HepG2 (cell line): ENCODE results near the gene WDR91. TPM values are rescaled to one million over a fixed set of nuclear protein-coding genes. Genes with fewer than 3 reads are reported as not detected.
A peak's percentile ranks its signal among the peaks of the same experiment; 100 is the strongest.

Source experiments
- ATAC-seq: fragments of 200-7000 bp; cut with Tn5 transposase; 3 replicates; pipeline ENCODE4 v1.9.1; 2020; ENCODE audit warnings: mild to moderate bottlenecking, moderate library complexity
- BruUV-seq: library from RNA; stranded (reverse); fragments of 400-500 nt; replicated peaks from 2 replicates; lab custom pipeline; 2021; lab: Mats Ljungman, UMichigan
- CTCF ChIA-PET: fragments of 300-600 bp; formaldehyde crosslinking; extraction: SDS; loops from one replicate; lab custom pipeline; 2021; ENCODE audit warnings: low total read pairs, inconsistent platforms, low intra/inter-chr PET ratio; lab: Yijun Ruan, JAX
- POLR2A ChIA-PET: fragments of 350-600 bp; sonication (Branson Sonifier 250); formaldehyde crosslinking; loops from one replicate; lab custom pipeline; 2020; ENCODE audit warnings: antibody characterized with exemption, inconsistent platforms; lab: Yijun Ruan, JAX
- DNase-seq: peaks from one replicate; pipeline ENCODE4 v3.0.0-alpha.2; 2015; ENCODE audit warnings: low spot score
- FAIRE-seq: peaks from 3 replicates; lab custom pipeline; 2011; peaks lifted over from hg19 to GRCh38; lab: Jason Lieb, UNC
- H2AFZ ChIP-seq: one replicate; pipeline ENCODE4 v1.6.1; 2011; ENCODE audit warnings: low read length, inconsistent platforms
- H3K27ac ChIP-seq: fragments of 300-600 bp; 3 replicates; pipeline ENCODE4 v1.8.0; 2011; ENCODE audit warnings: mixed run types, mild to moderate bottlenecking, mixed read lengths, low read length, inconsistent platforms; ENCODE audit not compliant: insufficient read depth; ENCODE audit errors: extremely low read length
- H3K27me3 ChIP-seq, 2 experiments: fragments of 200-600 bp in 1 of 2; 2 replicates in 1 of 2; 3 replicates in 1 of 2; pipeline versions ENCODE4 v1.6.0 to v1.8.0; 2011; ENCODE audit warnings: low read length in 2 of 2, mild to moderate bottlenecking in 2 of 2, moderate library complexity in 2 of 2, inconsistent platforms in 1 of 2; ENCODE audit not compliant: insufficient read depth in 2 of 2, control insufficient read depth in 1 of 2
- H3K36me3 ChIP-seq, 2 experiments: fragments of 200-600 bp in 1 of 2; replicated peaks in 1 of 2; 2 replicates in 1 of 2; 3 replicates in 1 of 2; pipeline versions ENCODE4 v1.5.1 to v1.8.0; 2011; ENCODE audit warnings: low read length in 2 of 2, inconsistent platforms in 1 of 2; ENCODE audit not compliant: insufficient read depth in 2 of 2, control insufficient read depth in 1 of 2
- H3K4me1 ChIP-seq: 2 replicates; pipeline ENCODE4 v1.5.1; 2012; ENCODE audit warnings: low read length, inconsistent platforms; ENCODE audit not compliant: insufficient read depth
- H3K4me2 ChIP-seq: 2 replicates; pipeline ENCODE4 v1.6.0; 2011; ENCODE audit warnings: low read depth, low read length, inconsistent platforms
- H3K4me3 ChIP-seq, 3 experiments: fragments of 200-600 bp in 1 of 3; sonication (generic), shearing (Covaris generic) in 1 of 3; replicated peaks in 1 of 3; 2 replicates each; pipeline ENCODE4 v1.5.1; 2011 to 2016; ENCODE audit warnings: low read length in 3 of 3, inconsistent platforms in 2 of 3, low read depth in 2 of 3, mild to moderate bottlenecking in 2 of 3, control low read depth in 1 of 3, mixed read lengths in 1 of 3; ENCODE audit not compliant: insufficient read depth in 1 of 3
- H3K79me2 ChIP-seq: one replicate; pipeline ENCODE4 v1.6.1; 2011; ENCODE audit warnings: low read length, inconsistent platforms; ENCODE audit not compliant: insufficient read depth
- H3K9ac ChIP-seq: 2 replicates; pipeline ENCODE4 v1.6.0; 2011; ENCODE audit warnings: mild to moderate bottlenecking, low read depth, low read length, inconsistent platforms; ENCODE audit not compliant: insufficient read depth
- H3K9me3 ChIP-seq: 2 replicates; pipeline ENCODE4 v1.5.1; 2012; ENCODE audit warnings: mild to moderate bottlenecking, low read length
- H4K20me1 ChIP-seq: 2 replicates; pipeline ENCODE4 v1.6.0; 2011; ENCODE audit warnings: inconsistent platforms, mild to moderate bottlenecking, low read length, moderate library complexity; ENCODE audit not compliant: insufficient read depth
- AGO1 ChIP-seq: fragments of 200-400 bp; formaldehyde crosslinking; IDR thresholded peaks from 2 replicates; pipeline ENCODE4 v1.6.1; 2017; ENCODE audit warnings: mild to moderate bottlenecking, low read depth, low read length, moderate library complexity; ENCODE audit not compliant: poor library complexity, severe bottlenecking
- AGO2 ChIP-seq: fragments of 200-400 bp; formaldehyde crosslinking; optimal IDR thresholded peaks from 2 replicates; pipeline ENCODE3; 2017; ENCODE audit warnings: mild to moderate bottlenecking, low read depth, low read length, moderate library complexity
- NAIF1 ChIP-seq: sonication (generic); formaldehyde crosslinking; IDR thresholded peaks from 2 replicates; pipeline ENCODE4 v1.5.0; 2020; ENCODE audit warnings: mild to moderate bottlenecking, missing genetic modification reagents, borderline replicate concordance
- ONECUT2 ChIP-seq: sonication (generic); formaldehyde crosslinking; IDR thresholded peaks from 2 replicates; pipeline ENCODE4 v1.4.0; 2020; ENCODE audit warnings: missing genetic modification reagents
- PAF1 ChIP-seq: IDR thresholded peaks from 2 replicates; pipeline ENCODE4 v1.6.1; 2016; ENCODE audit warnings: missing genetic modification reagents, missing compliant biosample characterization
- POLR2AphosphoS2 ChIP-seq: IDR thresholded peaks from 2 replicates; pipeline ENCODE4 v1.6.1; 2011; ENCODE audit warnings: low read depth, low read length, improper control_type of control experiment
- POLR2G ChIP-seq: fragments of 200-400 bp; formaldehyde crosslinking; IDR thresholded peaks from 2 replicates; pipeline ENCODE4 v1.6.1; 2018; ENCODE audit warnings: mild to moderate bottlenecking, low read depth, low read length, moderate library complexity
- RBFOX2 ChIP-seq: fragments of 200-400 bp; formaldehyde crosslinking; IDR thresholded peaks from 2 replicates; pipeline ENCODE4 v1.6.1; 2017; ENCODE audit warnings: low read depth, mild to moderate bottlenecking, low read length
- ZBTB42 ChIP-seq: sonication (generic); formaldehyde crosslinking; IDR thresholded peaks from 2 replicates; pipeline ENCODE4 v1.5.0; 2020; ENCODE audit warnings: mild to moderate bottlenecking, missing genetic modification reagents
- WGBS: methylation state at CpG from one replicate; pipeline ENCODE4 v1.1.6; 2017; ENCODE audit warnings: low lambda C conversion rate; 5-methylcytosine and 5-hydroxymethylcytosine counted together
- in situ Hi-C: cut with HindIII; loops from 2 replicates; pipeline ENCODE4 v1.10.0; 2017; ENCODE audit warnings: low pct_unique_long_range_greater_than_20kb; ENCODE audit not compliant: extremely low pct_ligation_motif_present
- intact Hi-C: fragments of 100-400 bp; cut with micrococcal nuclease; formaldehyde crosslinking; loops from one replicate; pipeline ENCODE4 v1.10.0; 2022; ENCODE audit not compliant: unreplicated experiment
- polyA plus RNA-seq, 8 experiments: library from polyadenylated mRNA; depleted of rRNA in 3 of 8; stranded (reverse) in 7 of 8; unstranded in 1 of 8; fragments of >200 nt; fragmentation: Illumina TruSeq in 4 of 8; extraction: Trizol in 4 of 8; gene quantifications; 2 replicates each; pipeline versions ENCODE4 v1.2.1 to v1.2.3, GENCODE V29; 2011 to 2016; ENCODE audit warnings: low read depth in 4 of 8, missing spikeins in 1 of 8, mixed read lengths in 1 of 8; ENCODE audit not compliant: insufficient read depth in 1 of 8
- total RNA-seq, 5 experiments: library from RNA; depleted of rRNA; stranded (reverse); fragments of >200 nt; fragmentation: Illumina TruSeq; extraction: Trizol; gene quantifications; 2 replicates each; pipeline ENCODE4 v1.2.3, GENCODE V29; 2016; ENCODE audit warnings: low read depth in 1 of 5
- TF ChIP-seq, protein P1 (sequence below): sonication (generic); formaldehyde crosslinking; IDR thresholded peaks from 2 replicates; pipeline ENCODE4 v1.9.0; 2022; ENCODE audit warnings: low read depth, missing genetic modification reagents
- TF ChIP-seq, protein P2 (sequence below): sonication (generic); formaldehyde crosslinking; IDR thresholded peaks from 2 replicates; pipeline ENCODE4 v1.5.0; 2020; ENCODE audit warnings: mild to moderate bottlenecking, missing genetic modification reagents, borderline replicate concordance
- TF ChIP-seq, protein P3 (sequence below): sonication (generic); formaldehyde crosslinking; IDR thresholded peaks from 2 replicates; pipeline ENCODE4 v1.8.0; 2023; ENCODE audit warnings: mild to moderate bottlenecking, missing genetic modification reagents

Gene WDR91
- total and polyA plus RNA-seq, 2 of the 13 experiments (the other 11 are each of a cell fraction or from before 2014, with no cell fraction given), result 11.6 to 12.1 TPM

DNA sequence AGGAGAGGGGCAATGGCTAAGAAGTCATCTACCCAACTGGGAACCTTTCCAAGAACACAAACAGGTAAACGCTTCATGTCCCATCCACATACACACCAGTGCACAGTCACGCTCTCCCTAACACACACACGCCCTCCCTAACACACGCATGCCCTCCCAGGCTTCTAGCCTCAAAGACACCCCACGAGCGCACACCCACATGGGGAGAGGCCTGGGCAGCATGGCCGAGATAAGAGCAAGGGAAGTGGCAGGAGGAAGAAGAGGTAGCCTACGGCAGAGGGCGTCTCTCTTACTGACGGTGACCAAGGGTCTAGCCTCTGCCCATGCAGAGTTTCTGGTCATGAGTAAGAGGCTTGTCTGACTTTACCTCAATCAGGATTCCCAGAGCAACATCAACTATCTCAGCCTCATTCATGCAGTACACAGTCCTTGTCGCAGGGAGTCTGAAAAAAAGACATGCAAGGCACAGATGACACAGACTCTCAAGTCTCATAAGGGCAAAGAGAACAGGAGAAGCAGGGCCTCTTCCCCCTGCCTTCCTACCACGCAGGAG is 43.9 kb downstream of the WDR91 start (continued):
- TF ChIP-seq POLR2AphosphoS2, result peak; percentile 10; the same call in 1 of the 2 replicates
- TF ChIP-seq POLR2G, result peak; percentile 14
- TF ChIP-seq ONECUT2 (CRISPR knock-in tag), result no peak
- no peak for TF ChIP-seq NAIF1 (CRISPR knock-in tag)
- TF ChIP-seq, protein P1, sequence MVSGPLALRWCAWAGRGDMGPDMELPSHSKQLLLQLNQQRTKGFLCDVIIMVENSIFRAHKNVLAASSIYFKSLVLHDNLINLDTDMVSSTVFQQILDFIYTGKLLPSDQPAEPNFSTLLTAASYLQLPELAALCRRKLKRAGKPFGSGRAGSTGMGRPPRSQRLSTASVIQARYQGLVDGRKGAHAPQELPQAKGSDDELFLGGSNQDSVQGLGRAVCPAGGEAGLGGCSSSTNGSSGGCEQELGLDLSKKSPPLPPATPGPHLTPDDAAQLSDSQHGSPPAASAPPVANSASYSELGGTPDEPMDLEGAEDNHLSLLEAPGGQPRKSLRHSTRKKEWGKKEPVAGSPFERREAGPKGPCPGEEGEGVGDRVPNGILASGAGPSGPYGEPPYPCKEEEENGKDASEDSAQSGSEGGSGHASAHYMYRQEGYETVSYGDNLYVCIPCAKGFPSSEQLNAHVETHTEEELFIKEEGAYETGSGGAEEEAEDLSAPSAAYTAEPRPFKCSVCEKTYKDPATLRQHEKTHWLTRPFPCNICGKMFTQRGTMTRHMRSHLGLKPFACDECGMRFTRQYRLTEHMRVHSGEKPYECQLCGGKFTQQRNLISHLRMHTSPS (CRISPR knock-in tag), result 0 out of 2 replicates have a peak, but pooled peaks have one; percentile 31
- TF ChIP-seq PAF1, result peak; percentile 78; the same call in 1 of the 2 replicates
- no peak for TF ChIP-seq ZBTB42 (CRISPR knock-in tag)

DNA sequence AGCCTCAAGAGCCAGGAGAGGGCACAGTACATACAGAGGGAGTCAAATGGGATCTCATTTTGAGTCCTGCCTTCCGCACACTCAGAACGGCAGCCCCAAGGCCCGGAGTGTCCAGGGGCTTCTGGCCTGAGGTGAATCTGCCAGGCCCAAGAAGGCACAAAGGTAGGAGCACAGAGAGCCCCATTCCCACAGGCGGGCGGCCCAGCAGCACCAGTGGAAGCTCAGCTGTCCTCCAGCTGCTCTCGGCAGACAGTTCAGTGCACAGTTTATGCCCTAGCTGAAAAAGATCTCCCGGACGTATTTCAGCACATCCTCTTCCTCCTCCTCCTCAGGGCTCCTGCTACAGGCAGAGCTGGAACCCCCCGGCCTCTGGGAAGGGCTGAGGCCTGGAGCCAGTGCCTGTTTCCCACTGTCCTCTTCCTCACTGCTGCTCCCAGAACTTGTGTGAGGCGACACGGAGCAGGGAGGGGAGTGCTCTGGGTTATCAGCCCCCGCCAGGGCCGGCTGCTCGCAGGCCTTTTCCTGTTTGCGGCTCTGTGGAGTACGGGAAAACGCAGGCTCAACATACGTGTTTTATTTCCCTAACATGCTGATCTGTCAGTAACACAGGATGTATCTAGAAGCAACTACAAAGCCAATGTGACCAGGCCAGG is 44.9 kb downstream of the WDR91 start:
- Histone ChIP-seq H3K9ac (no peak overlapping the region), H3K4me3 (no peak overlapping the region), H4K20me1 (peaks cover 15% of the 10 kb centered on the region; the same call in 1 of the 2 replicates), H3K36me3 (peaks cover 6 to 50% of the 10 kb centered on the region in 2 experiments; a peak in 4 of 5 replicates), H3K27ac (no peak overlapping the region), H3K79me2 (peaks cover 34% of the 10 kb centered on the region), H2AFZ (no peak overlapping the region), H3K4me1 (peaks cover 37% of the 10 kb centered on the region), H3K27me3 (no peaks in the 10 kb centered on the region; a peak in 1 of 5 replicates), H3K4me2 (no peak overlapping the region), H3K9me3 (peaks cover 11% of the 10 kb centered on the region)
- DNase-seq (no peak), ATAC-seq (no peak), FAIRE-seq (no peak)
- intact Hi-C loops, result no loop called here
- in situ Hi-C loops, result loop anchor here (5.0 kb wide), 1 partner anchor 174 kb away; no protein-coding TSS in a partner anchor
- CTCF ChIA-PET, result no interaction called here
- 97% methylated on average over 16 of the region's 18 CpGs for WGBS
- POLR2A ChIA-PET, result interaction anchor here (2.0 to 3.2 kb wide), 2 partner anchors 19 to 174 kb away, joined by 9 to 19 read pairs; partner anchors contain the start of gene TMEM140
- BruUV-seq, result no TSS peak
- TF ChIP-seq RBFOX2 (peak; percentile 47; the same call in 1 of the 2 replicates), AGO2 (peak; percentile 86), AGO1 (peak; percentile 85)
- TF ChIP-seq, protein P2, sequence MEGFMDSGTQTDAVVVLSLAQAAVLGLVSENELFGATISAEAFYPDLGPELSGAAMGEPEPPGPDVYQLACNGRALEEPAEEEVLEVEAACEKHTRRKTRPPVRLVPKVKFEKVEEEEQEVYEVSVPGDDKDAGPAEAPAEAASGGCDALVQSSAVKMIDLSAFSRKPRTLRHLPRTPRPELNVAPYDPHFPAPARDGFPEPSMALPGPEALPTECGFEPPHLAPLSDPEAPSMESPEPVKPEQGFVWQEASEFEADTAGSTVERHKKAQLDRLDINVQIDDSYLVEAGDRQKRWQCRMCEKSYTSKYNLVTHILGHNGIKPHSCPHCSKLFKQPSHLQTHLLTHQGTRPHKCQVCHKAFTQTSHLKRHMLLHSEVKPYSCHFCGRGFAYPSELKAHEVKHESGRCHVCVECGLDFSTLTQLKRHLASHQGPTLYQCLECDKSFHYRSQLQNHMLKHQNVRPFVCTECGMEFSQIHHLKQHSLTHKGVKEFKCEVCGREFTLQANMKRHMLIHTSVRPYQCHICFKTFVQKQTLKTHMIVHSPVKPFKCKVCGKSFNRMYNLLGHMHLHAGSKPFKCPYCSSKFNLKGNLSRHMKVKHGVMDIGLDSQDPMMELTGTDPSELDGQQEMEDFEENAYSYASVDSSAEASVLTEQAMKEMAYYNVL (CRISPR knock-in tag), result no peak
- TF ChIP-seq, protein P3, sequence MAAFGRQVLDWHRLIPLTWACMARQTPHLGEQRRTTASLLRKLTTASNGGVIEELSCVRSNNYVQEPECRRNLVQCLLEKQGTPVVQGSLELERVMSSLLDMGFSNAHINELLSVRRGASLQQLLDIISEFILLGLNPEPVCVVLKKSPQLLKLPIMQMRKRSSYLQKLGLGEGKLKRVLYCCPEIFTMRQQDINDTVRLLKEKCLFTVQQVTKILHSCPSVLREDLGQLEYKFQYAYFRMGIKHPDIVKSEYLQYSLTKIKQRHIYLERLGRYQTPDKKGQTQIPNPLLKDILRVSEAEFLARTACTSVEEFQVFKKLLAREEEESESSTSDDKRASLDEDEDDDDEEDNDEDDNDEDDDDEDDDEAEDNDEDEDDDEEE (CRISPR knock-in tag), result no peak
